Fibroblast of mammary gland (primary cell): Measurements from ENCODE around the gene WHRN.

Experiments
- DNase-seq: peaks from one replicate; pipeline ENCODE4 v3.0.0-alpha.2; 2010; ENCODE audit warnings: low read depth
- H3K4me3 ChIP-seq: 2 replicates; pipeline ENCODE4 v1.5.1; 2011; ENCODE audit warnings: low read depth, mild to moderate bottlenecking, low read length, moderate library complexity; ENCODE audit not compliant: control insufficient read depth
- CTCF ChIP-seq: conservative IDR thresholded peaks from 2 replicates; pipeline ENCODE4 v1.5.1; 2011; ENCODE audit warnings: low read depth, low read length, inconsistent platforms; ENCODE audit not compliant: control insufficient read depth, insufficient read depth

The WHRN gene

GRCh38 chr9:114499941-114500696, 5.2 kb downstream of the WHRN start:
- H3K4me3 ChIP-seq, result no peak overlapping the region
- no peak for TF ChIP-seq CTCF
- DNase-seq, result no peak

GRCh38 chr9:114499528-114499927, 5.7 kb downstream of the WHRN start:
- no peak overlapping the region for H3K4me3 ChIP-seq
- no peak for TF ChIP-seq CTCF
- DNase-seq, result no peak

- H3K4me3 ChIP-seq, result no peak overlapping the region
- DNase-seq, result no peak
- TF ChIP-seq CTCF, result no peak
Observed at GRCh38 chr9:114497727-114498382, 7.4 kb downstream of the WHRN start.

GRCh38 chr9:114497236-114497635, 8.0 kb downstream of the WHRN start:
- no peak for DNase-seq
- TF ChIP-seq CTCF, result no peak

GRCh38 chr9:114496011-114496410, 9.3 kb downstream of the WHRN start:
- H3K4me3 ChIP-seq, result no peak overlapping the region
- TF ChIP-seq CTCF, result no peak
- DNase-seq, result no peak

More at GRCh38 chr9:114497236-114497635, 8.0 kb downstream of the WHRN start:
- H3K4me3 ChIP-seq, result no peak overlapping the region

- no peak for DNase-seq
- no peak for TF ChIP-seq CTCF
- H3K4me3 ChIP-seq, result no peak overlapping the region
Observed at GRCh38 chr9:114494776-114495569, 10.3 kb downstream of the WHRN start.
